NCI-H2107 (cell line): Measurements from ENCODE around the gene PADI4.

ENCODE experiments used
- DNase-seq: peaks from one replicate; lab custom pipeline; 2025; lab: John Stamatoyannopoulos, UW

Gene PADI4

DNA sequence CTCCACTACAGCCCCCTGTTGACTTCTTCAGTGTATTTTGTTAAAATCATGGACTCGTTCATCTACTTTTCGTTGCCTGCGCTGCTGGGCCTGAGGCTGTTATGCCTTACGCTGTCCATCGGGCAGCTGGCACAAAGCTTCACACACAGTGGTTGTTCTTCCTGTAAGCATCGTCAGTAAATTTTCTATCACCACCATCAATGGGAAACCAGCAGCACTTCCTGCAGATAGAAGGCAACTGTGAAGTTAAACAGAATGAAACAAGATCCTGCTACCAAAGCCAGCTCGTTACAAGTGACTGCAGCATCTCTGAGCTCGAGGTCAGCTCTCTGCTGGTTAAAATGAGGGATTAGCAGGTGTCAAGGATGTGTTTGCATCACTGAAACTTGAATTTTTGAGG lies 42.1 kb downstream of the PADI4 start:
- no peak for DNase-seq

DNA sequence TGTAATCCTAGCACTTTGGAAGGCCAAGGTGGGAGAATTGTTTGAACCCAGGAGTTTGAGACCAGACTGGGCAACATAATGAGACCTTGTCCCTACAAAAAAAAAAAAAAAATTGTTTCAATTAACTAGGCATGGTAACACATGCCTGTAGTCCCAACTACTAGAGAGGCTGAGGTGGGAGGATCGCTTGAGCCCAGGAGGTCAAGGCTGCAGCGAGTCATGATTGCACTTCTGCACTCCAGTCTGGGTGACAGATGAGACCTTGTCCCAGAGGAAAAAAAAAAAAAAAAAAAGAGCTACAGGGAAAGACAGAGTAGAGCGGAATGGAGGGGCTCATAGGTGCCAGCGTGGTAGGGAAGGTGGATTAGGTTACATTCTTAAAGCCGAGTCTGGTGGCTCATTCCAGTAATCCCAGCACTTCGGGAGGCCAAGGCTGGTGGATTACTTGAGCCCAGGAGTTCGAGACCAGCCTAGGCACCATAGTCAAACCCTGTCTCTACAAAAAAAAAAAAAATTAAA lies 43.0 kb downstream of the PADI4 start:
- DNase-seq, result no peak

DNA sequence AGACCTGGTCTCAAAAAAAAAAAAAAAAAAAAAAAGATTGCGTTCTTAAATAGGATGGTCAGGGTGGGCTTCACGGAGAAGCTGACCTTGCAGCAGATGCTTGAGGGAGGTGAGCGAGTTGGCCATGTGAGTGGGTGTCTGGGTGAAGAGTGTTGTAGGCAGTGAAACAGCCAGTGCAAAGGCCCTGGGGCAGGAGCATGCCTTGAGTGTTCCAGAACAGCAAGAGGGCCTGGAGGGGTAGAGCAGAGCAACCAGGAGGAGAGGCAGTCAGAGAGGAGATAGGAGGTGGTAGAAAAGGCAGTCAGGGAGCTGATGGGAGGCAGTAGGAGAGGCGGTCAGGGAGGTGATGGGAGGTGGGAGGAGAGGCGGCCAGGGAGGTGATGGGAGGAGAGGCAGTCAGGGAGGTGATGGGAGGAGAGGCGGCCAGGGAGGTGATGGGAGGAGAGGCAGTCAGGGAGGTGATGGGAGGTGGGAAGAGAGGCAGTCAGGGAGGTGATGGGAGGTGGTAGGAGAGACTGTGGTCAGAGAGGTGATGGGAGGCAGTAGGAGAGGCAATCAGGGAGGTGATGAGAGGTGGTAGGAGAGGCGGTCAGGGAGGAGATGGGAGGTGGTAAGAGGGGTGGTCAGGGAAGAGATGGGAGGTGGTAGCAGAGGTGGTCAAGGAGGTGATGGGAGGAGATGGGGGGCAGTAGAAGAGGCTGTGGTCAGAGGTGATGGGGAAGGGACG lies 43.8 kb downstream of the PADI4 start:
- no peak for DNase-seq

DNA sequence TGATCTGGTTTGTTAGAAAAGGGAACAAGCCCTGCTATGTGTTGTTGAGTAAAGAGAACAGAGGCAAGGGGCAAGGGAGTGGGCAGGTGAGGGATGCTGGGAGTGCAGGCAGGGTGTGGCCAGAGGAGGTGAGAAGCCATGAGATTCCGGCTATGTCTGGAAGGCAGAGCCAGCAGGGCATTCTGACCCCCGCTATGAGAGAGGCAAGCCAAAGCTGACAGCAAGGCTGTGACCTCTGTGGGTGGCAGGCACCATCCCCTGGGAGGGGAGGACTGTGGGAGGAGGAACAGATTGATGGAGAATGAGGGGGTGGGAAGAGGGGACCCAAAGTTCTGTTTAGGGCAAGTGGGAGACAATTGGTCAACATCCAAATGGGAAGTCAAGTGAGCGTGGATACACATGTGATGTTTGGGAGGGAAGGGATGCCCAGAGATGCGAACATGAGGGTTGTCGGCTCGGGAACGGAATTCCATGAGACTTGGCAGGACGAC lies 44.5 kb downstream of the PADI4 start:
- no peak for DNase-seq

DNA sequence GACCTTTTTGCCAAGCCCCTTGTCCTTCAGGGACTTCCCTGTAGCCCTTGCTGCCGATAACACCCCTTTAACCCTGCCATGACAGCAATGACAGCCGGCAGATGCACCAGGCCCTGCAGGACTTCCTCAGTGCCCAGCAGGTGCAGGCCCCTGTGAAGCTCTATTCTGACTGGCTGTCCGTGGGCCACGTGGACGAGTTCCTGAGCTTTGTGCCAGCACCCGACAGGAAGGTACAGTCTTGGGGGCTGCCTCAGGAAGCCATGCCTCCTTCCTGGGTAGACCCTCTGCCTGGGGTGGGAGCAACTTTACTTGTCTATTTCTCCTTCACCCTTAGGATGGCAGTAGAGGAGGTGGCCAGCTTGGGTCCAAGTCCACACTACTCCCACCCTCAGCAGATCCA lies 47.9 kb downstream of the PADI4 start:
- no peak for DNase-seq

DNA sequence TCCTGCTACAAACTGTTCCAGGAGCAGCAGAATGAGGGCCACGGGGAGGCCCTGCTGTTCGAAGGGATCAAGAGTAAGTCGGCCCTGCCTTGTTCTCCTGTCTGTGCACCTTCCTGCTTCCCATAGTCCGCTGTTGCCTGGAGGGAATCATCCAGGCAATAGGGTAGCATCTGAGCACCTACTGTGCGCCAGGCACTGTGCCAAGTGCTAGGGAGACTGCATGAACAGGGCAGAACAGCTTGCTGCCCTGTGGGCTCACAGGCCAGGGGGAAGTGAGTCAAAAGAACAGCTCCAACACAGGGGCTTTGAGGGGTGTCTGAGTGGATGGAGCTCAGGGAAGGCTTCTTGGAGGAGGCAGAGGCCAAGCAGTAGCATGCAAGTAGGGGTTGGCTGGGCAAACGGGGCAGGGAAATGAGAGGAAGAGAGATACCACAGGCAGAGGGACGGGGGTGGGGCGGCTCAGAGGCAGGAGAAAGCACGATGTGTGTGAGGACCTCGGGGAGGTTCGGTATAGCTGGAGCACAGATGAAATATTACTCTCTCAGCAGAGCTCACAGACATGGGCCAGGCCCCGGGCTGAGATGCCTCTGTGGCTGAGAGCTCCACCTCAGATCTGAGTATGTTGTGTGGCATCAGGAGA lies 48.5 kb downstream of the PADI4 start:
- DNase-seq, result no peak

DNA sequence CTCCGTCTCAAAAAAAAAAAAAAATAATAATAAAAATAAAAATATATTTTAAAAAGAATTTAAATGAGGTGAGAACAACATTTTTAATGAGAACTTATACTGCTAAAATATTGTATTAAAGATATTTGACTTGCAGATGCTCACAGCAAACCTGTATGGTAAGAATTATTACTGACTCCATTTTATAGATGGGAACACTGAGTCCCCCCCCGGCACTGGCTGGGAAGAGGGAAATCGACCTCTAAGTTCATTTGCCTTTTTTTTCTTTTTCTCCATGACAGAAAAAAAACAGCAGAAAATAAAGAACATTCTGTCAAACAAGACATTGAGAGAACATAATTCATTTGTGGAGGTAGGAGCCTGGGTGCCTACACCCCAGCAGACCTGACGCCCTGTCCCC lies 50.6 kb downstream of the PADI4 start:
- no peak for DNase-seq

DNA sequence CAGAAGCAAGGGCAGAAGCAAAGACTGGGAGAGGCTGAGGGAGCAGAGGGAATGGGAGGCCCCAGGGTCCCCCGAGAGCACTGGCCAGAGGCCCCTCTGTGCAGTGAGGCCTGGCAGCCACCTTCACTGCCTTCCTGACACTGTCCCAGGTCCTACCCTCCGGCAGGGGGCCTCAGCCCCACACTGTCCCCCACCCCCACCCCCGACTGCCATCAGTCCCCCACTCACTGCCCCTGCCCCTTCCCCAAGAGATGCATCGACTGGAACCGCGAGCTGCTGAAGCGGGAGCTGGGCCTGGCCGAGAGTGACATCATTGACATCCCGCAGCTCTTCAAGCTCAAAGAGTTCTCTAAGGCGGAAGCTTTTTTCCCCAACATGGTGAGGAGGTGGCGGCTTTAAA lies 51.0 kb downstream of the PADI4 start:
- DNase-seq, result no peak

DNA sequence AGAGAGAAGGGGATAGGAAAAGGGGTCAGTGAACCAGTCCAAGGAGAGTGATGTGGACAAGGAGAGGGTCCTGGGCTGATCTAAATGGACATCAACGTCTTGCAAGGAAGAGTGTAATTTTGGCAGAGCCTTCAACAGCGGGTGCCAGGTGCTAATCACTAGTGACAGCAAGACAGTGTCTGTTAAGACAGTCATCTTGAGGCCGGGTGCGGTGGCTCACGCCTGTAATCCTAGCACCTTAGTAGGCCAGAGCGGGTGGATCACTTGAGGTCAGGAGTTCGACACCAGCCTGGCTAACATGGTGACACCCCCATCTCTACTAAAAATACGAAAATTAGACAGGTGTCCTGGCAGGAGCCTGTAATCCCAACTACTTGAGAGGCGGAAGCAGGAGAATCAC lies 51.8 kb downstream of the PADI4 start:
- no peak for DNase-seq

DNA sequence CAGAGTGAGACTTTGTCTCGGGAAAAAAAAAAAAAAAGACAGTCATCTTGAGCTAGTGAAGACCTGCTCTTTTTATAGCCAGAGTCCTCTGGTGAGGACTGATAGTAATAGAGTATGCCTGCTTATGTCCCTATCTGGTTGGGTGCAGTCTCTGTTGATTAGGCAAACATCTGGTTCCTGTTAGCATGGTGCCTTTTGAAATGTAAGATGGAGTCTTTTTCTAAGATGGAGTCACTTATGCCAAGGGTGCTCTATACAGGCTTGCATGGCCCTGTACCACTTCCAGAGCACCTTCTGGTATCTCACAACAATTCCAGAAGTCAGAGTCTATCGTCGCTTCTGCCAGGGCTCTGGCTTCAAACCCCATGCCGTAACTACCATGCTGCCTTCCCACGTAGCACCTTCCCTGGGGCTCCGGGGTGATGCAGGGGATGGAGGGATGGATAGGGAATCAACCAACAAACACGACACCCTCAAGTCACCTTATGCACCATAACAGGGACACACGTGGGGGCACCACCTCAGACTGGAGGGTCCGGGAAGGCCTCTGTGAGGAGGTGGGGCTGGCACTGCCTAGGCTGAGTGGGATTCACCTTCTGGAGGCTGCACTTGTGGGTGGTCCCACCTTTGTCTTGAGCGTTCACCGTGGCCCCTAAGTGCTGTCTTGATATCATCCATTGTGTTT lies 52.4 kb downstream of the PADI4 start:
- no peak for DNase-seq

DNA sequence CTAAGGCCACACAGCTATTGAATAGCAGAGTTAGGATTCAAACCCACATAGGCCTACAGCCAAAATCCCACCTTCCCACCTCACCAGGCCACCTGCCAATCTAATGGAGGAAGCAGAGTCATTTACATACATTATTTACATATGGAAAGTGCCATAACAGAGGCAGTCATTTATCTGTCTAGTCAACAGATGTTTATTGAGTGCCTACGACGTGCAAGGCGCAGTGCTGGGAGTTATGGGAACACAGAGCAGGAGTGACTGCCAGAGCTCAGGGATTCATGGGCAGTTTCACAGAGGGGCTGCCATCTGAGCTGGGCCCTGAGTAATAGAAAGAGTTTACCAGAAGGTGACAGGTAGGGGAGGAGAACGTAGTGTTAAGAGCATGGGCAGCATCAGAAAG lies 53.7 kb downstream of the PADI4 start:
- no peak for DNase-seq

DNA sequence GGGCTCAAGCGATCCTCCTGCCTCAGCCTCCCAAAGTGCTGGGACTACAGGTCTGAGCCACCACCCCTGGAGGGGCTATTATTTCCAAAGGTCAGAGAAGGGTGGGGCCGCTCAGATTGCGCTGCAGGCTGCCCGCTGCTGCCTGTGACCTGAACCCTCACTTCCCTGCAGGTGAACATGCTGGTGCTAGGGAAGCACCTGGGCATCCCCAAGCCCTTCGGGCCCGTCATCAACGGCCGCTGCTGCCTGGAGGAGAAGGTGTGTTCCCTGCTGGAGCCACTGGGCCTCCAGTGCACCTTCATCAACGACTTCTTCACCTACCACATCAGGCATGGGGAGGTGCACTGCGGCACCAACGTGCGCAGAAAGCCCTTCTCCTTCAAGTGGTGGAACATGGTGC lies 55.4 kb downstream of the PADI4 start:
- DNase-seq, result no peak

DNA sequence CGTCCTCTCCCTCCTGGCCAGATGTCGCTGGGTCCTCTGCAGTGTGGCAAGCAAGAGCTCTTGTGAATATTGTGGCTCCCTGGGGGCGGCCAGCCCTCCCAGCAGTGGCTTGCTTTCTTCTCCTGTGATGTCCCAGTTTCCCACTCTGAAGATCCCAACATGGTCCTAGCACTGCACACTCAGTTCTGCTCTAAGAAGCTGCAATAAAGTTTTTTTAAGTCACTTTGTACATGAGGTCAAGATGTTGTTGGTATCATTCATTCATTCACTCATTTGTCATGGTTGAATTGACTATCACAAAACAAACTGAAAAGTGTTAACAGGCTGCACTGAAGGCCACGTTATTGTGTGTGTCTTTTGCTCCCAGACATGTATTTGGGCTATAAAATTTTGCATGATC lies 55.8 kb downstream of the PADI4 start:
- DNase-seq, result no peak

DNA sequence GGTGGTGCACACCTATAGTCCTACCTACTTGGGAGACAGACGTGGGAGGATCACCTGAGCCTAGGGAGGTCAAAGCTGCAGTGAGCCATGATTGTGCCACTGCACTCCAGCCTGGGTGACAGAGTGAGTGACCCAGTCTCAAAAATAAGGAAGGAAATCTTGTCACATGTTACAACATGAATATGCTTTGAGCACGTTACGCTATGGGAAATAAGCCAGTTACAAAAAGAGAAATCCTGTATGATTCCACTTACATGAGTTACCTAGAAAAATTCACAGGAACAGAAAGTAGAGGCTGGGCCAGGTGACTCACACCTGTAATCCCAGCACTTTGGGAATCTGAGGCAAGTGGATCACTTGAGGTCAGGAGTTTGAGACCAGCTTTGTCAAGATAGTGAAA lies 57.3 kb downstream of the PADI4 start:
- no peak for DNase-seq

DNA sequence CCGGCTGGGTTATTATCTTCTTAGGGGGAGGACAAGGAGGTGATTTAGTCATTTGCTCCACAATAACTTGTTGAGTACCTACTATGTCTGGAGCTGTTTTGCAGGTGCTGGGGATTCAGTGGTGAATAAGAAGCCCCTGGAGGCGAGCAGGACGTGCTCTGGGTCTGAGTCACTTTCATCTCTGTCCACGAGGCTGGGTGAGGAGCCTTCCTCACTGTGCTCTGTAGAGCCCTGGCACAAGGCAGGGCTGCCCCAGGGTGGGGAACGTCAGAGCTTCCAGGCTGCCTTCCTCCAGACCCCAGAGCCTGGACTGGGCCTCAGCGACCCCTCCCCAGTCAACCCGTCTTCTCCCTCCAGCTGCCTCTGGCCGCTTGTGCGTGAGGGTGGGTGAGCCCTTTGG lies 61.5 kb downstream of the PADI4 start:
- no peak for DNase-seq

DNA sequence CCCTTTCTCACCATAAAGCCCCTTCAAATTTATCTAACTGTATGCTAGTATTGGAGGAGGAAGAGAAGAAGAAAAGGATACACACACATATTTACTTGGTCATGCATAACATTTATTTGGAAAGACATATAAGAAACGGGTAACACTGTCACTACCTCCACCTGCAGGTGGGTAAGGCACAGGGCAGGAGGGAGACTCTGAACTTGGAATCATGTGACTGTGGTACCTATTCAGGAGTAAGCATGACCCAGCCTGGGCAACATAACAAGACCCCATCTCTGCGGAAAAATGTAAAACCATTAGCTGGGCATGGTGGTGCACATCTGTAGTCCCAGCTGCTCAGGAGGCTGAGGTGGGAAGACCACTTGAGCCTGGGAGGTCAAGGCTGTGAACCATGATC lies 62.6 kb downstream of the PADI4 start:
- no peak for DNase-seq

DNA sequence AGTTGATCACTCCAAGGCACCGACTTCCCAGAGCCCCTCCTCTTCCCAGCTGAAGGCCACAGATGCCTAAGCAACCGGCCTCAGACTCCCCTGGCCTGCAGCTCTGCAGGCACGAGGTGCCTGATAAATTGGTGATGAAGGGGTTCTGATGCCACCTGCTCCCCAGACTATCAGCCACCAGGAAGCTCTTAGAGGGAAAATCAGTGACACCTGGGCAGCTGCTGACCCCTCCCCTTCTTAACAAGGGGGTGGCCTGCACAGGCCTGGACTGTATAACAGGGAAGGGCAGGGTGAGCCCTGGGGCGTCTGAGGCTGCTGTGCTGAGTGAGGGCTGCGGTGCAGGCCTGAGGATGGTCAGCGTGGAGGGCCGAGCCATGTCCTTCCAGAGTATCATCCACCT lies 63.9 kb downstream of the PADI4 start, which contains the start of gene PADI6:
TSS of gene PADI6 (plus strand) at position 301 of the 400 bp plus-strand sequence. CDS start at position 351, 50 bp downstream.
- DNase-seq, result no peak

DNA sequence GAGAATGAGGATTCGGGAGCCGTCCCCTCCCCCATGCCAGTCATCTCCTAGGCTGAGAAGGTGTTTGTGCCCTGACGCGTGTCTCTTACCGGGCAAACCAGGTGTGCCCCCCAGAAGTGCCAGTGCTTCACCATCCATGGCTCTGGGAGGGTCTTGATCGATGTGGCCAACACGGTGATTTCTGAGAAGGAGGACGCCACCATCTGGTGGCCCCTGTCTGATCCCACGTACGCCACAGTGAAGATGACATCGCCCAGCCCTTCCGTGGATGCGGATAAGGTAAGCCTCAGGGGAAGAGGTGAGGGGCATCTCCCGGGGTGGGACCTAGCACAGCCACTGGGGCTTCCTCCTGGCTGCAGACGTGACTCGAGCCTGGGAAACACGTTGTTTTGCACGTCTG lies 65.0 kb downstream of the PADI4 start:
- no peak for DNase-seq

DNA sequence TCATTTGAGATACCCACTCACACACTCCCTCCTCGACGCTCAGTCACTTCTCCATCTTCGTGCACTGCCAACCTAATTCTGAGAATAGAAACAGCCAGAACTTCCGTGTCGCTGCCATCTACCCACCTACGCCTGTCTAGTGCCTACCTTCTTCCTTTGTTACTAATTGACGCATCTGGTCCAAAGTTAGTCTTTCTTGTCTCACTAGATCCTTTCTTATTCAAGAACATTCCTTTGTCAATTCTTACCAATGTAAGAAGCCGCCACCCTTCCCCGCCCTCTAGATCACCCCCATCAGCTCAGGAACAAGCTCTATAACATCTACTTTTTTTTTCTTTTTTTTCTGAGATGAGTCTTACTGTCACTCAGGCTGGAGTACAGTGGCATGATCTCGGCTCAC lies 67.7 kb downstream of the PADI4 start:
- no peak for DNase-seq

DNA sequence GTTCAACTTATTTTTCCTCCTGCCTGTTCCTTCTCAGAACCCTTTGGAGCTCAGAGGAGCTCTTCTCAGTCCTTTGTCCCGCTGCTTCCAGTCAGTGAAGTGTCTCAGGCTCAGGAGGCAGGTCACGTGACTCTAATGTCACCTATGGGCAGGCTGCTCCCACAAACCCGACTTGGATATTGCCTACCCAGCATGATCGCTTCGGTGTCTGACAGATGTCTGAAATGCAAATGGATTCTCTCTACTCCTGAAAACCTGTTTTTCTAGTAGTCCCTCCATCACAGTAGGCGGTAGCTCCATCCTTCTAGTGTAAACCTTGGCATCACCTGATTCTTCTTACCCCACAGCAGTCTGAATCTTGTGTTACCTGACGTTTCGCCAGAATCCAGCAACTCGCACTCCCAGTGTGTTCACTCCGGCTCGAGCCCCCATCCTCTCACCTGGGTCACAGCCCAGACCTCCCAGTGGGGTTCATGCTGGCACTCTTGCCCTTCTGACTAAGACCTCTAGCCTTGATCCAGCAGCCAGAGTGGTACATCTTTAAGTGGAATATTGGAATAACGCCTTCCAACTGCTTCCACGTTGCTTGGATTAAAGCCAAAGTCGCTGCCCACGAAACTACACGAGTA lies 69.4 kb downstream of the PADI4 start:
- peak; percentile 2 for DNase-seq

DNA sequence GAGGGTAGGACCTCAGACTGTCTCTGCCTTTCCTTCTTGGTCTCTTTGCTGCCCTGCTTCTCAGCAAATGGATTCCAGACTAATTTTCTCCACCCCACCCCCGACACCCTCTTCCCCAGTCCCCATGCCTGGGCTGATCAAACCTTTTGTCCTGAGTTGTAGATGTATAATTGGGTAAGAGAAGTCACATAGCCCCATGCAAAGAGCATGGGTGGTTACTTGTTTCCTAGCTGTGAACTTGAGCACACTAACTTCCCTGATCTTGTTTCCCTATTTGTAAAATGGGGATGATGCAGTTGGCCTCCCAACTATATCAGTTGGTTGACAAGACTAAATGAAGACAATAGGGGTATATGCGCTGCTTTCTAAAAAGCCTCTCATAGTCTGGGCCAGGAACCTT lies 73.2 kb downstream of the PADI4 start:
- DNase-seq, result no peak

DNA sequence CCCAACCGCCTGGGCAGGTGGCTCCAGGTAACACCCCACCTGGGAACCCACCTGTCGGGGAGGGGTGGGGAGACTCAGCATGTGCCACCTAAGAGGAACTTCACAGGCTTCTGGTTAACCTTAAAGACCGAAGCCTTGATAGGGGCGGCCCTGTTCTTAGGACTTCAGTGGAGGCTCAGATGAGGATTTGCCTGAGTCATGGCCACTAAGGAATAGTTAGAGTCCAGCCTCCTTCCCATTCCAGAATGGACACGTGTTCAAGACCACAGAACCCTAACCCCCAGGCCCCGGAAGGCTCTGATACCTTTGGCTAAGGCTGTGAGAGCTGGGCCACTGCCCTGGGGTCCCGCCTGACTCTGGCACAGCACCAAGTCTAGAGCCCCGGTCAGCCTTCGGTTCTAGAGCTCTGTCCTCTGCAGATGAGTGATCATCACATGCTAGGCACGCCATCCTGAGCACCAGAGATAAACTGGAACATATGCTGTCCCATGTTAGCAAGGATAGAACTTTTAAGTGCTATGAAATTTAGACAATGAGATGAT lies 84.3 kb downstream of the PADI4 start:
- no peak for DNase-seq
